Activated T-helper 1 cell treated with Interleukin-2 at 50 U/mL for 16 hours (primary cell): ENCODE results near the gene NUMB.

Source experiments
- DNase-seq: peaks from one replicate; pipeline ENCODE4 v3.0.0-alpha.2; 2020; ENCODE audit warnings: low read depth

NUMB gene

DNA sequence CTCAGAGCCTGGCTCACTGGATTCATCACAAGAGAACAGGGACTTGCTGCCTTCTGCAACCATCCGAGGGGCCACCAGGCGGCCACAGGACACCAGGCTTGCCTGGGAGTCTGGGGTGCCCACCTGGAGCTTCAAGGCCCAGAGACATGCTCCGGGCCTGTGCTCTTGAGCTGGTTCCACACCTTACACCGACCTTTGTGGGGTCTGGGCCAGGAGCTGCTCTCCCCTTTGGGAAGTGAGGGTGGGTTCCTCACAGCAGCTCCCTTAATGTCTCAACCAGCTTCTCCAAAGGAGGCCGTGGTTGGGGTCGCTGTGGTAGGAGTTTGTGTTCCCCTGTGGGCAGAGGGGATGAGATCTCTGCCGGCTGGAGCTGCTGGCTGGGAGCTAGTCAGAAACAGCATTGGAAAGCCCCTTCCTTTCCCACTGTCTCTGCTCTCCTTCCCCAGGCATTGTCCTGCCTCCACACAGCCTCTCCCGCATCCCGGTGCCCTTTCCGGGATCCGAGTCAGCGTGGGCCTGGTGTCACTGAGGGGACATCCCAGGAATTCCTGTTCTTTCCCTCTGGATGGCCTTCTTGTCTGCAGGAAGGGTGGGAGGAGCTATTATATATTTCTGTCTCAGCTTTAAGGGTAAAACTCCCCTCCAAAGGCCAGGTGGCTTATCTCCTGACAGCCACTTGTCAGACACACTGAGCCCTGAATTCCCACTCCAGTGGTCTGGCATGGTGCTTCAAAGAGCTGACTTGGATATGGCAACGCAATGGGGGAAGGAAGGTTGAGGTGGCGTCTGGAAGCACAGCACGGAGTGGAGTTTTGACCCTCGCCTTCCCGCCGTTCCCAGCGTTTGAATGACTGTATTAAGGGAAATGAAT lies 226.1 kb downstream of the NUMB start:
- no peak for DNase-seq

DNA sequence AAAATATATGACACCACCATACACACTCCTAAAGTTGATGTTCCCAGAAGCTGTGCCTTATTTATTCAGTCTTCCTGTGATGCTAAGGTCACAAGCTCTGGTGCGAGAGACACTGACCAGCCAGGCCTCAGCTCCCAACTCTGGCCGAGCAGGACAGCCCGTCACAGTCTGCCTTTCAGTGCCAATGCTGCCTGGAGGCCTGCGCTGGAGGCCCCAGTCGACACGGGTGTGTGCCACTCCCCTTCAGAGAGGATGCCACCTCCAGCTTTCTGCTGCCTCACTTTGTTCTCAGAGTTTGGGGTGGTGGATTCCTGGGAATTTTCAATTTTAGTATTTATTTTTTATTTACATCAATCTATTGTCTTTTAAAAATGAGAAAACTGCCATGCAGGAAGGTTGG lies 228.3 kb downstream of the NUMB start:
- no peak for DNase-seq

DNA sequence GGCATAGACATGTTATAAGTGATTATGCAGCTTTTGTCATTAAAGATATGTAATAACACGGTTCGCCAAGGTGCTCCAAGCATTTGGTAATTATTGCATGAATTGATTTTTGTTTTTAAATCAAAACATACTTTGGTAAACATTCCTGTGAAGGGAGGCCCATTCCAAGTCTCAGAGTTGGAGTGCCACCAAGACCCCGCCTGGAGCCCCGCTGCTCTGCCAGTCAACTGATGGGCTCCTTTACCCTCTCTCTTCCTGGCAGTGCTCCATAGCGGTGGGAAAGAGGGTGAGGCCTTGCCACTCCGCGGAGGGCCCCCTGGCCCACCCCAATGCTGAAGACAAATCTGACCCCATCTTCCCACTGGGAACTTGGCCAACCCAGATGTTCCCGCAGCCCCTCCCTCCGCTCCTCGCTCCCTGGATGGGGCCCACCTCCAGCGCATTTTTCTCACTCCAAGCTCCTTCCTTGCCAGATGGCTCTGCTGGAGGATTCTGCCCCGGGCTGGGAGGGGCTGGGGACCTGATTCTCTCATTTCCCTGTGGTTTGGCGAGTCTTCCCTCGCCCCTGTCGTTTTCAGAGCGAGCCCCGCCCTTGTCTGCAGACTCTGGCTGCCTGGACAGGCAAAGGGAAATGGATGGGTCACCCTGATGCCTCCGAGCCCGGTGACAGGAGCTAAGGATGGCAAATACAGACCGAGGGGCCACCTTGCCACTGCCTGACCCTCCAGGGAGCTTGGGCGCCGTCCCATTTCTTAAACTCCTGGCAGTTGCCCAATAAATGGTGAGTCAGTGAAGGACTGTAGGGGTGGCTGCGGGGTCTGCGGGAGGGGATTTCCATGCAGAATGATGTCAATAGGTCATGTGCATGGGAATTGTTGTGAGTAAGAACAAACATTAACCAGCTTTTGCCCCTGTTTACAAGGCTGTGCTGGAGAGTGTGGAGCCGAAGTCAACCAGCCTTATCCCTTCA lies 230.2 kb downstream of the NUMB start:
- no peak for DNase-seq

DNA sequence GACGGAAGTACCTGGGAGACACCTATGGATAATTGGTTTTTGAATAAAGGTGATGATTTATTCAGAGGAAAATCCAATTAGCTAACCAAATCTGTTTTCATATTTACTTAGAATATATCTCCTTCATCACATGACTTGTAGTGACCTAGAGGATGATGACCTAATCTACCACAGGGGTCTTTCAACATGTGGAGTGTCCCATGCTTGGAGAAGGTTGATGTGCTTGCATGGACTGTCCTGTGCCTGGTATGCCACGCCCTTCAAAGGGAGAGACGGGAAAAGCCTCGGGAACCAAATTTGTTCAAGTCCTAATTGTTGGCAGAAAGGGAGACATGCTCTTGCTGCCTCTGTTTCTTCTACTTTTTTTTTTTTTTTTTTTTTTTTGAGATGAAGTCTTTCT lies 232.8 kb downstream of the NUMB start:
- DNase-seq = no peak
